GM23338 (cell line): Measurements from ENCODE around the gene SPTB. TPM values are rescaled to one million over a fixed set of nuclear protein-coding genes. Genes with fewer than 3 reads are reported as not detected.

ENCODE experiments used
- ATAC-seq: fragments of 200-7000 bp; cut with Tn5 transposase; 3 replicates; pipeline ENCODE4 v1.9.1; 2020
- DNase-seq: peaks from one replicate; pipeline ENCODE4 v3.0.0-alpha.2; 2015; ENCODE audit warnings: low spot score
- H2AFZ ChIP-seq: fragments of 200-600 bp; sonication (generic); 2 replicates; pipeline ENCODE4 v1.8.0; 2016; ENCODE audit warnings: antibody characterized with exemption, mild to moderate bottlenecking, moderate library complexity
- H3F3A ChIP-seq: fragments of 200-600 bp; sonication (generic); replicated peaks from 2 replicates; pipeline ENCODE4 v1.8.0; 2017; ENCODE audit warnings: antibody characterized with exemption, mixed run types, low read depth
- H3K27ac ChIP-seq: fragments of 200-600 bp; sonication (generic); 2 replicates; pipeline ENCODE4 v1.6.1; 2016; ENCODE audit warnings: low read depth
- H3K27me3 ChIP-seq: fragments of 200-600 bp; sonication (generic); 2 replicates; pipeline ENCODE4 v1.8.0; 2016; ENCODE audit warnings: mild to moderate bottlenecking, mixed run types, moderate library complexity; ENCODE audit not compliant: insufficient read depth
- H3K36me3 ChIP-seq: fragments of 200-600 bp; sonication (generic); 2 replicates; pipeline ENCODE4 v1.8.0; 2016; ENCODE audit warnings: mild to moderate bottlenecking; ENCODE audit not compliant: insufficient read depth
- H3K4me1 ChIP-seq: fragments of 200-600 bp; sonication (generic); 2 replicates; pipeline ENCODE4 v1.8.0; 2016; ENCODE audit warnings: mild to moderate bottlenecking, moderate library complexity; ENCODE audit not compliant: insufficient read depth
- H3K4me2 ChIP-seq: fragments of 200-600 bp; sonication (generic); 2 replicates; pipeline ENCODE4 v1.7.1; 2017; ENCODE audit warnings: mixed run types
- H3K4me3 ChIP-seq: fragments of 200-600 bp; sonication (generic); 2 replicates; pipeline ENCODE4 v1.6.1; 2016; ENCODE audit warnings: mixed run types
- H3K79me2 ChIP-seq: fragments of 200-600 bp; sonication (generic); replicated peaks from 2 replicates; pipeline ENCODE4 v1.8.0; 2017; ENCODE audit warnings: mild to moderate bottlenecking; ENCODE audit not compliant: insufficient read depth
- H3K9me2 ChIP-seq: fragments of 200-600 bp; sonication (generic); 2 replicates; pipeline ENCODE4 v1.8.0; 2017; ENCODE audit not compliant: insufficient read depth
- H4K20me1 ChIP-seq: fragments of 200-600 bp; sonication (generic); replicated peaks from 2 replicates; pipeline ENCODE4 v1.8.0; 2017; ENCODE audit warnings: mild to moderate bottlenecking; ENCODE audit not compliant: insufficient read depth
- H3K27ac Mint-ChIP-seq: 2 replicates; pipeline ENCODE4 v1.8.0; 2020; ENCODE audit warnings: inconsistent platforms, mild to moderate bottlenecking, moderate library complexity, mixed read lengths
- H3K27me3 Mint-ChIP-seq: 3 replicates; pipeline ENCODE4 v1.8.0; 2022; ENCODE audit warnings: low read depth, mild to moderate bottlenecking, moderate library complexity, mixed read lengths, inconsistent platforms; ENCODE audit not compliant: insufficient read depth, poor library complexity
- H3K36me3 Mint-ChIP-seq: 3 replicates; pipeline ENCODE4 v1.8.0; 2021; ENCODE audit warnings: low read depth, mild to moderate bottlenecking, inconsistent platforms, moderate library complexity, mixed read lengths
- H3K4me1 Mint-ChIP-seq: 3 replicates; pipeline ENCODE4 v1.8.0; 2020; ENCODE audit warnings: mild to moderate bottlenecking, inconsistent platforms, mixed read lengths
- H3K4me3 Mint-ChIP-seq: 3 replicates; pipeline ENCODE4 v1.8.0; 2021; ENCODE audit warnings: moderate library complexity, mild to moderate bottlenecking, inconsistent platforms, mixed read lengths
- H3K9me3 Mint-ChIP-seq: 3 replicates; pipeline ENCODE4 v1.8.0; 2020; ENCODE audit warnings: moderate library complexity, mild to moderate bottlenecking, inconsistent platforms, mixed read lengths
- CREB1 ChIP-seq: fragments of 250-450 bp; sonication (Bioruptor Pico); IDR thresholded peaks from 2 replicates; pipeline ENCODE4 v1.5.0; 2020; ENCODE audit warnings: low read depth, mild to moderate bottlenecking, moderate library complexity
- EZH2 ChIP-seq: fragments of 200-600 bp; sonication (generic); IDR thresholded peaks from one replicate; pipeline ENCODE4 v1.8.0; 2017; ENCODE audit warnings: antibody characterized with exemption, mild to moderate bottlenecking, low read depth; ENCODE audit not compliant: unreplicated experiment
- EZH2phosphoT487 ChIP-seq: fragments of 200-600 bp; sonication (generic); IDR thresholded peaks from one replicate; pipeline ENCODE4 v1.8.1; 2018; ENCODE audit warnings: antibody characterized with exemption; ENCODE audit not compliant: unreplicated experiment
- JUNB ChIP-seq: IDR thresholded peaks from one replicate; pipeline ENCODE4 v1.6.1; 2016; ENCODE audit warnings: antibody characterized with exemption; ENCODE audit not compliant: unreplicated experiment
- NANOG ChIP-seq: IDR thresholded peaks from 2 replicates; pipeline ENCODE4 v1.6.1; 2016; ENCODE audit warnings: antibody characterized with exemption, borderline replicate concordance
- POLR2AphosphoS5 ChIP-seq: IDR thresholded peaks from 2 replicates; pipeline ENCODE4 v1.6.1; 2016; ENCODE audit warnings: antibody characterized with exemption, low read depth
- STAT1 ChIP-seq: IDR thresholded peaks from one replicate; pipeline ENCODE4 v1.6.1; 2016; ENCODE audit warnings: antibody characterized with exemption; ENCODE audit not compliant: unreplicated experiment
- ZNF114 ChIP-seq: fragments of 250-450 bp; sonication (Bioruptor Pico); IDR thresholded peaks from 2 replicates; pipeline ENCODE4 v1.5.0; 2020; ENCODE audit warnings: mild to moderate bottlenecking, moderate library complexity
- ZNF331 ChIP-seq: fragments of 250-450 bp; sonication (Bioruptor Pico); IDR thresholded peaks from 2 replicates; pipeline ENCODE4 v1.5.0; 2020; ENCODE audit warnings: low read depth, mild to moderate bottlenecking, moderate library complexity
- polyA plus RNA-seq: library from polyadenylated mRNA; unstranded; fragments of >200 nt; fragmentation: Nextera tagmentation; extraction: Ambion mirVana; gene quantifications from 2 replicates; pipeline ENCODE4 v1.2.1, GENCODE V29; 2016
- total RNA-seq: library from RNA; depleted of rRNA; stranded (reverse); fragments of >200 nt; shearing (Covaris generic); gene quantifications from 2 replicates; pipeline ENCODE4 v1.2.3, GENCODE V29; 2014
- TF ChIP-seq, protein P1 (sequence below): IDR thresholded peaks from one replicate; pipeline ENCODE4 v1.6.1; 2018; ENCODE audit warnings: antibody characterized with exemption; ENCODE audit not compliant: unreplicated experiment
- TF ChIP-seq, protein P2 (sequence below): IDR thresholded peaks from 2 replicates; pipeline ENCODE4 v1.6.1; 2016; ENCODE audit warnings: antibody characterized with exemption
- TF ChIP-seq, protein P3 (sequence below), 2 experiments: fragments of 200-600 bp in 1 of 2; sonication (generic) in 1 of 2; conservative IDR thresholded peaks; 2 replicates each; pipeline versions ENCODE4 v1.5.1 to v1.6.1; 2016 to 2017; ENCODE audit warnings: antibody characterized with exemption in 2 of 2, low read depth in 2 of 2, mild to moderate bottlenecking in 2 of 2, moderate library complexity in 1 of 2
- TF ChIP-seq, protein P4 (sequence below): fragments of 250-450 bp; sonication (Bioruptor Pico); IDR thresholded peaks from 2 replicates; pipeline ENCODE4 v1.5.0; 2020; ENCODE audit warnings: mild to moderate bottlenecking, moderate library complexity

SPTB gene
- total and polyA plus RNA-seq, 2 experiments from 2014 or later: 1.1 to 1.9 TPM

DNA sequence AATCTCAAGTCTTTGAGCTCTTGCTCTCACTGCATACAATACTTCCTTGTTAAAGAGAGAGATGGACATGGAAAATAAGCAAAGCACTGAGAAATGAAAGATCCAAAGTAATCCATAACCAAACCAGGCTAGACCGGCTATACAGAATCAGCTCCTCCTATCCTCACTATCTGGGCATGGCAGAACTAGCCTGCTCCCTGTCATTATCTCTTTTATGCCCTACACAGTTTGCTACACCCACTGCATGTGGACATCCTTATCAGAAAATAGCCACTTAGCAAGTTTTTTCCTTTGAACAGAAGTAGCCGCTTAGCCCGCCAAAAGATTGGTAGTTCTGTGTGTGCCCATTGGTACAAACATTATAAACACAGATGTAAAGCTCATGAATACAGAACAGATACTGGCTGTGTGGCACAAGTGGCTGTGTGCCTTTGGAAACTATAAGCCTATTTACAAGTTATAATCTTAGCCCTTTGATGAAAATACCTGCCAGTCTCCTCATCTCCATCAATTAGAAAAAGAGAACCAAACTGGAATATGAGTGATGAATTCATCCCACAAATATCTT is 34.7 kb downstream of the SPTB start:
- Mint-ChIP-seq H3K4me1 (peaks cover 35% of the 10 kb centered on the region), H3K9me3 (no peaks in the 10 kb centered on the region), H3K36me3 (no peaks in the 10 kb centered on the region), H3K27me3 (peaks cover 7% of the 10 kb centered on the region), H3K4me3 (no peak overlapping the region; the same call in 2 of the 3 replicates), H3K27ac (no peak overlapping the region)
- Histone ChIP-seq H2AFZ (no peak overlapping the region), H3K79me2 (no peaks in the 10 kb centered on the region), H3K27me3 (no peaks in the 10 kb centered on the region), H3F3A (no peaks in the 10 kb centered on the region), H3K36me3 (no peaks in the 10 kb centered on the region), H3K4me3 (no peak overlapping the region), H3K4me2 (no peak overlapping the region), H3K9me2 (peaks cover 7% of the 10 kb centered on the region), H3K27ac (no peak overlapping the region), H3K4me1 (peaks cover 22% of the 10 kb centered on the region), H4K20me1 (no peaks in the 10 kb centered on the region)
- TF ChIP-seq EZH2phosphoT487 (no peak), NANOG (no peak), CREB1 (no peak), ZNF114 (no peak), ZNF331 (CRISPR knock-in tag) (no peak), POLR2AphosphoS5 (no peak), EZH2 (no peak), JUNB (no peak), STAT1 (no peak)
- TF ChIP-seq, protein P1, sequence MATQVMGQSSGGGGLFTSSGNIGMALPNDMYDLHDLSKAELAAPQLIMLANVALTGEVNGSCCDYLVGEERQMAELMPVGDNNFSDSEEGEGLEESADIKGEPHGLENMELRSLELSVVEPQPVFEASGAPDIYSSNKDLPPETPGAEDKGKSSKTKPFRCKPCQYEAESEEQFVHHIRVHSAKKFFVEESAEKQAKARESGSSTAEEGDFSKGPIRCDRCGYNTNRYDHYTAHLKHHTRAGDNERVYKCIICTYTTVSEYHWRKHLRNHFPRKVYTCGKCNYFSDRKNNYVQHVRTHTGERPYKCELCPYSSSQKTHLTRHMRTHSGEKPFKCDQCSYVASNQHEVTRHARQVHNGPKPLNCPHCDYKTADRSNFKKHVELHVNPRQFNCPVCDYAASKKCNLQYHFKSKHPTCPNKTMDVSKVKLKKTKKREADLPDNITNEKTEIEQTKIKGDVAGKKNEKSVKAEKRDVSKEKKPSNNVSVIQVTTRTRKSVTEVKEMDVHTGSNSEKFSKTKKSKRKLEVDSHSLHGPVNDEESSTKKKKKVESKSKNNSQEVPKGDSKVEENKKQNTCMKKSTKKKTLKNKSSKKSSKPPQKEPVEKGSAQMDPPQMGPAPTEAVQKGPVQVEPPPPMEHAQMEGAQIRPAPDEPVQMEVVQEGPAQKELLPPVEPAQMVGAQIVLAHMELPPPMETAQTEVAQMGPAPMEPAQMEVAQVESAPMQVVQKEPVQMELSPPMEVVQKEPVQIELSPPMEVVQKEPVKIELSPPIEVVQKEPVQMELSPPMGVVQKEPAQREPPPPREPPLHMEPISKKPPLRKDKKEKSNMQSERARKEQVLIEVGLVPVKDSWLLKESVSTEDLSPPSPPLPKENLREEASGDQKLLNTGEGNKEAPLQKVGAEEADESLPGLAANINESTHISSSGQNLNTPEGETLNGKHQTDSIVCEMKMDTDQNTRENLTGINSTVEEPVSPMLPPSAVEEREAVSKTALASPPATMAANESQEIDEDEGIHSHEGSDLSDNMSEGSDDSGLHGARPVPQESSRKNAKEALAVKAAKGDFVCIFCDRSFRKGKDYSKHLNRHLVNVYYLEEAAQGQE: no peak
- TF ChIP-seq, protein P2, sequence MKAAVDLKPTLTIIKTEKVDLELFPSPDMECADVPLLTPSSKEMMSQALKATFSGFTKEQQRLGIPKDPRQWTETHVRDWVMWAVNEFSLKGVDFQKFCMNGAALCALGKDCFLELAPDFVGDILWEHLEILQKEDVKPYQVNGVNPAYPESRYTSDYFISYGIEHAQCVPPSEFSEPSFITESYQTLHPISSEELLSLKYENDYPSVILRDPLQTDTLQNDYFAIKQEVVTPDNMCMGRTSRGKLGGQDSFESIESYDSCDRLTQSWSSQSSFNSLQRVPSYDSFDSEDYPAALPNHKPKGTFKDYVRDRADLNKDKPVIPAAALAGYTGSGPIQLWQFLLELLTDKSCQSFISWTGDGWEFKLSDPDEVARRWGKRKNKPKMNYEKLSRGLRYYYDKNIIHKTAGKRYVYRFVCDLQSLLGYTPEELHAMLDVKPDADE: no peak
- TF ChIP-seq, protein P3, sequence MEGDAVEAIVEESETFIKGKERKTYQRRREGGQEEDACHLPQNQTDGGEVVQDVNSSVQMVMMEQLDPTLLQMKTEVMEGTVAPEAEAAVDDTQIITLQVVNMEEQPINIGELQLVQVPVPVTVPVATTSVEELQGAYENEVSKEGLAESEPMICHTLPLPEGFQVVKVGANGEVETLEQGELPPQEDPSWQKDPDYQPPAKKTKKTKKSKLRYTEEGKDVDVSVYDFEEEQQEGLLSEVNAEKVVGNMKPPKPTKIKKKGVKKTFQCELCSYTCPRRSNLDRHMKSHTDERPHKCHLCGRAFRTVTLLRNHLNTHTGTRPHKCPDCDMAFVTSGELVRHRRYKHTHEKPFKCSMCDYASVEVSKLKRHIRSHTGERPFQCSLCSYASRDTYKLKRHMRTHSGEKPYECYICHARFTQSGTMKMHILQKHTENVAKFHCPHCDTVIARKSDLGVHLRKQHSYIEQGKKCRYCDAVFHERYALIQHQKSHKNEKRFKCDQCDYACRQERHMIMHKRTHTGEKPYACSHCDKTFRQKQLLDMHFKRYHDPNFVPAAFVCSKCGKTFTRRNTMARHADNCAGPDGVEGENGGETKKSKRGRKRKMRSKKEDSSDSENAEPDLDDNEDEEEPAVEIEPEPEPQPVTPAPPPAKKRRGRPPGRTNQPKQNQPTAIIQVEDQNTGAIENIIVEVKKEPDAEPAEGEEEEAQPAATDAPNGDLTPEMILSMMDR (conservative IDR thresholded peaks at IDR 0.05; ENCODE audit: low read depth in 2 of 2): no peak
- TF ChIP-seq, protein P4, sequence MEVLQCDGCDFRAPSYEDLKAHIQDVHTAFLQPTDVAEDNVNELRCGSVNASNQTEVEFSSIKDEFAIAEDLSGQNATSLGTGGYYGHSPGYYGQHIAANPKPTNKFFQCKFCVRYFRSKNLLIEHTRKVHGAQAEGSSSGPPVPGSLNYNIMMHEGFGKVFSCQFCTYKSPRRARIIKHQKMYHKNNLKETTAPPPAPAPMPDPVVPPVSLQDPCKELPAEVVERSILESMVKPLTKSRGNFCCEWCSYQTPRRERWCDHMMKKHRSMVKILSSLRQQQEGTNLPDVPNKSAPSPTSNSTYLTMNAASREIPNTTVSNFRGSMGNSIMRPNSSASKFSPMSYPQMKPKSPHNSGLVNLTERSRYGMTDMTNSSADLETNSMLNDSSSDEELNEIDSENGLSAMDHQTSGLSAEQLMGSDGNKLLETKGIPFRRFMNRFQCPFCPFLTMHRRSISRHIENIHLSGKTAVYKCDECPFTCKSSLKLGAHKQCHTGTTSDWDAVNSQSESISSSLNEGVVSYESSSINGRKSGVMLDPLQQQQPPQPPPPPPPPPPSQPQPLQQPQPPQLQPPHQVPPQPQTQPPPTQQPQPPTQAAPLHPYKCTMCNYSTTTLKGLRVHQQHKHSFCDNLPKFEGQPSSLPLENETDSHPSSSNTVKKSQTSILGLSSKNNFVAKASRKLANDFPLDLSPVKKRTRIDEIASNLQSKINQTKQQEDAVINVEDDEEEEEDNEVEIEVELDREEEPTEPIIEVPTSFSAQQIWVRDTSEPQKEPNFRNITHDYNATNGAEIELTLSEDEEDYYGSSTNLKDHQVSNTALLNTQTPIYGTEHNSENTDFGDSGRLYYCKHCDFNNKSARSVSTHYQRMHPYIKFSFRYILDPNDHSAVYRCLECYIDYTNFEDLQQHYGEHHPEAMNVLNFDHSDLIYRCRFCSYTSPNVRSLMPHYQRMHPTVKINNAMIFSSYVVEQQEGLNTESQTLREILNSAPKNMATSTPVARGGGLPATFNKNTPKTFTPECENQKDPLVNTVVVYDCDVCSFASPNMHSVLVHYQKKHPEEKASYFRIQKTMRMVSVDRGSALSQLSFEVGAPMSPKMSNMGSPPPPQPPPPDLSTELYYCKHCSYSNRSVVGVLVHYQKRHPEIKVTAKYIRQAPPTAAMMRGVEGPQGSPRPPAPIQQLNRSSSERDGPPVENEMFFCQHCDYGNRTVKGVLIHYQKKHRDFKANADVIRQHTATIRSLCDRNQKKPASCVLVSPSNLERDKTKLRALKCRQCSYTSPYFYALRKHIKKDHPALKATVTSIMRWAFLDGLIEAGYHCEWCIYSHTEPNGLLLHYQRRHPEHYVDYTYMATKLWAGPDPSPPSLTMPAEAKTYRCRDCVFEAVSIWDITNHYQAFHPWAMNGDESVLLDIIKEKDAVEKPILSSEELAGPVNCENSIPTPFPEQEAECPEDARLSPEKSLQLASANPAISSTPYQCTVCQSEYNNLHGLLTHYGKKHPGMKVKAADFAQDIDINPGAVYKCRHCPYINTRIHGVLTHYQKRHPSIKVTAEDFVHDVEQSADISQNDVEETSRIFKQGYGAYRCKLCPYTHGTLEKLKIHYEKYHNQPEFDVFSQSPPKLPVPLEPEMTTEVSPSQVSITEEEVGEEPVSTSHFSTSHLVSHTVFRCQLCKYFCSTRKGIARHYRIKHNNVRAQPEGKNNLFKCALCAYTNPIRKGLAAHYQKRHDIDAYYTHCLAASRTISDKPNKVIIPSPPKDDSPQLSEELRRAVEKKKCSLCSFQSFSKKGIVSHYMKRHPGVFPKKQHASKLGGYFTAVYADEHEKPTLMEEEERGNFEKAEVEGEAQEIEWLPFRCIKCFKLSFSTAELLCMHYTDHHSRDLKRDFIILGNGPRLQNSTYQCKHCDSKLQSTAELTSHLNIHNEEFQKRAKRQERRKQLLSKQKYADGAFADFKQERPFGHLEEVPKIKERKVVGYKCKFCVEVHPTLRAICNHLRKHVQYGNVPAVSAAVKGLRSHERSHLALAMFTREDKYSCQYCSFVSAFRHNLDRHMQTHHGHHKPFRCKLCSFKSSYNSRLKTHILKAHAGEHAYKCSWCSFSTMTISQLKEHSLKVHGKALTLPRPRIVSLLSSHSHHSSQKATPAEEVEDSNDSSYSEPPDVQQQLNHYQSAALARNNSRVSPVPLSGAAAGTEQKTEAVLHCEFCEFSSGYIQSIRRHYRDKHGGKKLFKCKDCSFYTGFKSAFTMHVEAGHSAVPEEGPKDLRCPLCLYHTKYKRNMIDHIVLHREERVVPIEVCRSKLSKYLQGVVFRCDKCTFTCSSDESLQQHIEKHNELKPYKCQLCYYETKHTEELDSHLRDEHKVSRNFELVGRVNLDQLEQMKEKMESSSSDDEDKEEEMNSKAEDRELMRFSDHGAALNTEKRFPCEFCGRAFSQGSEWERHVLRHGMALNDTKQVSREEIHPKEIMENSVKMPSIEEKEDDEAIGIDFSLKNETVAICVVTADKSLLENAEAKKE: no peak
- no peak for DNase-seq
- ATAC-seq: no peak
